Measurements from ENCODE around the gene UBAC2.

DNA sequence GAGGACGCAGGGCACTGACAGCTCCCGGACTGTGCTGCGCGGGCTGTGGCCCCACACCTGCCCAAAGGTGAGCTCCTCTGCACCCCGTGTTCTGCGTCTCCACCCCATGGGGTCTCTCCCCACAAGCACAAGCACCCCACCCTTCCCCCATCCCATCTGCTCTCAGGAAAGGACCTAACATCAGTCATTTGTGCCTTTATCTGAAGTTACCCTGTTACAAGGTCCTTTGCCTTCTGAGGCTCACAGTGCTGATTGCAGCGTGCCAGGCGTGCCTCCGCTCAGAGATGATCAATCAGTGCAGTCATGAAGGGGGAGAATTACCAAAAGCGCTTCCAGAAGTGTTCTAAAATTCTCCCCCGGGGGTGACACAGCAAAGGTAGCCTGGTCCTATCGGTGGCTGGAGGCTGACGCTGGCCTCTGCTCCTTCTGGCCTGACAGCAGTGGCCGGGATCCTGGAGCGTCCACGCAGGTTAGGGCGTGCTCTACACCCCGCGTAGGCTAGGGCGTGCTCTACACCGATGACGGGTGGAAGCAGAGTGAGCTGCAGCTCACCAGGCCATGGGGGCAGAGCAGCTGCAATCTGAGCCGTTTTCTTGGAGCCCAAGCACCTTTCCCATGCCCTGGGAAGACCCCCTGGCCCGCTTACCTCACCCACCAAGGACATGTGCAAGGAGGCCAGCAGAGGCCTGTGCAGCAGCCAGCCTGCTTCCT lies 215.9 kb downstream of the UBAC2 start:
- TF ChIP-seq NFE2L2 (IDR thresholded peaks at IDR 0.05; ENCODE audit: low read depth, low read length) (no peak), MXI1 (IDR thresholded peaks at IDR 0.05; ENCODE audit: borderline replicate concordance, low read depth, low read length) (no peak)

All from IMR-90 (cell line).